ENCODE measurements around the gene SOAT2.

- TF ChIP-seq CTCF (IDR thresholded peaks at IDR 0.05) (no peak), EP300 (IDR thresholded peaks at IDR 0.05) (no peak), POLR2A (IDR thresholded peaks at IDR 0.05) (no peak)
Measured at GRCh38 chr12:53069621-53070410, 33.5 kb upstream of the SOAT2 start.
